Neural cell (in vitro differentiated cells): ENCODE results near the gene STMP1.

Experiments used
- CTCF ChIP-seq: fragments of 450-650 bp; IDR thresholded peaks from 2 replicates; pipeline ENCODE4 v1.5.1; 2014; ENCODE audit warnings: antibody characterized with exemption, mild to moderate bottlenecking, moderate library complexity; ENCODE audit not compliant: poor library complexity, severe bottlenecking
- EP300 ChIP-seq: fragments of 450-650 bp; conservative IDR thresholded peaks from 2 replicates; pipeline ENCODE4 v1.6.1; 2014; ENCODE audit warnings: antibody characterized with exemption, mild to moderate bottlenecking, moderate library complexity; ENCODE audit not compliant: poor library complexity, severe bottlenecking
- EZH2 ChIP-seq: fragments of 200-600, 300-800 bp; shearing (Covaris generic), sonication (generic); IDR thresholded peaks from 2 replicates; pipeline ENCODE4 v1.6.1; 2014; ENCODE audit warnings: antibody characterized with exemption, low read length, borderline replicate concordance, mild to moderate bottlenecking; ENCODE audit not compliant: insufficient read depth, poor library complexity, severe bottlenecking
- MXI1 ChIP-seq: fragments of 450-650 bp; conservative IDR thresholded peaks from 2 replicates; pipeline ENCODE4 v1.6.1; 2014; ENCODE audit warnings: antibody characterized with exemption, mild to moderate bottlenecking; ENCODE audit not compliant: poor library complexity, severe bottlenecking
- POLR2AphosphoS5 ChIP-seq: IDR thresholded peaks from 2 replicates; pipeline ENCODE4 v1.6.1; 2012
- REST ChIP-seq: IDR thresholded peaks from 2 replicates; pipeline ENCODE4 v1.6.1; 2012; ENCODE audit warnings: borderline replicate concordance
- SMC3 ChIP-seq: fragments of 450-650 bp; conservative IDR thresholded peaks from 2 replicates; pipeline ENCODE4 v1.6.1; 2014; ENCODE audit warnings: antibody characterized with exemption, mild to moderate bottlenecking, moderate library complexity; ENCODE audit not compliant: poor library complexity
- TAF1 ChIP-seq: IDR thresholded peaks from 2 replicates; pipeline ENCODE4 v1.6.1; 2012; ENCODE audit warnings: low read depth

- TF ChIP-seq CTCF (no peak), REST (no peak), POLR2AphosphoS5 (no peak), TAF1 (no peak), EZH2 (no peak), MXI1 (no peak), EP300 (no peak), SMC3 (no peak)
Measured at GRCh38 chr7:135678612-135679575, 16.6 kb downstream of the STMP1 start.
